Erythroblast (primary cell): ENCODE data around the gene KIAA1671.

ENCODE experiments used
- DNase-seq, 2 experiments: peaks; one replicate each; lab custom pipeline; 2025; lab: John Stamatoyannopoulos, UW
- GATA1 ChIP-seq: IDR thresholded peaks from 2 replicates; pipeline ENCODE4 v1.6.1; 2011; ENCODE audit warnings: low read depth, mild to moderate bottlenecking, control low read depth, low read length, moderate library complexity
- POLR2A ChIP-seq: IDR thresholded peaks from 2 replicates; pipeline ENCODE4 v1.6.1; 2011; ENCODE audit warnings: mild to moderate bottlenecking, low read length

The KIAA1671 gene

DNA sequence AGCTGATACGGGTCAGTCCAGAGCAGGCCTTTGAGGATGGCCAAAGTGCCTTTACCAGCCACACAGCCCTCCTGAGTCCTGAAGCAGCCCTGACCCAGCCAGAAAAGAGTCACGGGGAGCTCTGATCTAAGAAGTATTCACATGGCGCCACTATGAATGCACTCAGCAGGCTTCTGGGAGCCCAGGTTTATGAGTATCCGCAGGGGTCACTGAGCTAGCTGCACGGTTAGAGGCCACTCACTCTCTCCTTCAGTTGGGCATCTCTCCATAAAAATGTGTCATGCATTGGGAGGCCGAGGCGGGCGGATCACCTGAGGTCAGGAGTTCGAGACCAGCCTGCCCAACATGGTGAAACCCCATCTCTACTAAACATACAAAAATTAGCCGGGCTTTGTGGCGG, 10.3 kb downstream of the KIAA1671 start:
- no peak for DNase-seq
- TF ChIP-seq GATA1 (no peak), POLR2A (no peak)

DNA sequence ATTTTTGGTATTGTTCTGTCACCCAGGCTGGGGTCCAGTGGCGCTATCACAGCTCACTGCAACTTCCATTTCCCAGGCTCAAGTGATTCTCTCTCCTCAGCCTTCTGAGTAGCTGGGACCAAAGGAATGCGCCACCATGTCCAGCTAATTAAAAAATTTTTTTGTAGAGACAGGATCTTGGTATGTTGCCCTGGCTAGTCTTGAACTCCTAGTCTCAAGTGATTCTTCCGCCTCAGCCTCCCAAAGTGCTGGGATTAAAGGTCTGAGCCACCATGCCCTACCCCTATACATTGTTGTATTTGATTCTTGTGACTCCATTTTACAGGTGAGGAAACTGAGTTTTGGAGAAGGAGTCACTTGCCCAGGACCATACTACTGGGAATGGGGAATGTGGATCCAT, 11.9 kb downstream of the KIAA1671 start:
- no peak for TF ChIP-seq GATA1
- TF ChIP-seq POLR2A: no peak
- no peak for DNase-seq

DNA sequence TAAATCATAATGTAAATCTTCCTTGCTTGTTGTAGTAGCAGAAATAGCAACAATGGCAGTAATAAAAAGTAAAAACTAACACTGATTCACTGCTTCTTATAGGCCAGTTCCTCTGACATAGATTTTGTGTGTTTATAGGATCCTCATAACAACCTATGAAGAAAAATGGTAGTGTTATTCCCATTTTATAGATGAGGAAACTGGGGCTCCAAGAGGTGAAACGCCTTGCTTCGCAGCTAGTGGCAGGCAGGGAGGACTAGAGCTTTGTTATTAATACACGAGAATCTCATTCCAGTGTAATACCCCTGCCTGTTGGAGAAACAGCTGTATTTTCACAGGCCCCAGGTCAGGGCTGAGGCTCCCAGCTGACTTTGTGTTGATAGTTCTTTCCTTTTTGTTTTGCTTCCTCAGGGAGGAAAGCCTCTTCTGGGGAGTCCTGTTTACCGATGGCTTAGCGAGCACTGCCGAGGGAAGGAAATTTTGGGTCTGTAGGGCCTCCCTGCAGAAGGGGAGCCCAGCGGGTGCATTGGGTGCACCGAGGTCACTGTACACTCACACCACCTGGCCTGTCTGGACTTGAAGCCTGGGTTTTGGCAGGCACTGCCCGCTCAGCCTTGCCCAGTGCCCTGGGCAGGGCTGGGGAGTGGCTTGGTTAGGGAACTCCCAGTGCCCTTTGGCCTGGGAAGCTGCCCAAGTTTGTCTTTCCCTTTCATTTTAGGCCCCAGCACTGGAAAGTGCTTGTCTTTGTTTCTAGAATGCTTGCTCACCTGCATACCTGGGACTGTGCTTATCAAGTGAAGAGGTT, 13.5 kb downstream of the KIAA1671 start:
- TF ChIP-seq POLR2A (no peak), GATA1 (no peak)
- no peak for DNase-seq

DNA sequence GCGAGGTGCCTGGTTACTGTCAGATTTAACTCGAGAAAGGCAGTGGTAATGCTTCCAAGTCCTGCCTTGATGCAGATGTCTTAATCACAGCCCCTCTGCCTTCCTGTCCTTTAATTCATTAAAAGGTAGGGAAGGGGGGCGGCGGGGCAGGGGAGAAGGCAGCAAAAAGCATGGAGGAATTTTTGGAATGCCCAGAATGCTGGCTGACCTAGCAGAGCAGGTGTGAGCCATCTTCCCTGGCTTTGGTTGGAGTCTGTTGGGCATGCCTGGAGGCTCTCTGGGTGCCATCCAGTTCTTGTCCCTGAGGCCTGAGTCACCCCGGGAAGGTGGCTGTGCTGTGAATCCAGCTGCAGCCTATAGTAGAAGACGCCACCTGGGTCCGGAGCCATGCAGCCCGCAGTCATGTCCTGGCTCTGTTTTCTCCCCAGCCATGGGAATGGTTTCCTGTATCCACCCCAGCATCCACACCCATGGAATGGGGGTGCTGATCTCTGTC, 15.6 kb downstream of the KIAA1671 start:
- DNase-seq: no peak
- TF ChIP-seq POLR2A (no peak), GATA1 (no peak)

DNA sequence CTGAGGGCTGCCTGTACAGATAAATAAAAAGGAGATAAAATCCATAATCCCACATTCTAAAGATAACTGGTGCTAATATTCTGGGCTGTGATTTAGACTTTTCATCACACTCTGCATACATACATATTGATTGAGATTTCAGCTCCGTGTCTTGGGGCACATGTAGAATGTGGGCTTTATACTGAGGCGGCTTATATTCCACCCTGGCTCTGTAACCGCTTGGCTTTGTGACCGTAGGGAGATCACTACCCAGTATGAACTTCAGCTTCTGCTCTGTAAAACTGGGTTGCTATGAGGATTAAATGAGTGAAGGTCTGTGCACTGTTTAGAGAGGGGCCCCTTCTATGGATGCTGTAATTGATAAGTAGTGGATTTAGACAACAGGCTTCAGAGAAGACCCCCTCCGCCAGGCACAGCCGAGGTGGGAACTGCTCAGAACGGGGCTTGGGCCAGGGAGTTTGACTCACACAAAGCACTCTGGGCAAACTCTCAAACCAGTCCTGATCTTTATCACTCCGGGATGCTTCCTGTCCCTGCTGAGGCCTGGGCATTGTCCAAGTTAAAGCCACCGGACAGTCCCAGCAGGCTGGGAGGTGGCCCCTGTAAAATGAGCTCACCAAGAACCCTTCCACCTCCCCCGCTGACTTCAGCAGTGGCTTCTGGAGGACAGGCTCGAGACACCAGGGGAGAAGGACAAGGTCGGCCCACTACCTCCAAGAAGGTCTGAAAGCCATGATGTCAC, 17.2 kb downstream of the KIAA1671 start:
- DNase-seq: no peak
- TF ChIP-seq POLR2A (no peak), GATA1 (no peak)

DNA sequence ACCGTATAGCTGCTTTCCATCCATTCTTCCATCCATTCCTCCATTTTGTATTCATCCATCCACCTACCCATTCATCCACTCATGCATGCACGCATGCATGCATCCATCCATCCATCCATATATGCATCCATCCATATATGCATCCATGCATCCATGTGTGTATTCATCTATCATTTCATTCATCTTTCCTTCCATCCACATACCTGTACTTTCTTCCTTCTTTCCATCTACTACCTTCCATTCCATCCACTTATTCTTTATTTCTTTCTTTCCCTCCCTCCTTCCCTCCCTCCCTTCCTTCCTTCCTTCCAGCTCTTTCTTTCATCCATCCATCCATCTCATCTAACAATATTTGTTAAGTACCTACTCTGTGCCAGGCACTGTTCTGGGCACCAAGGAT, 19.9 kb downstream of the KIAA1671 start:
- no peak for TF ChIP-seq POLR2A
- TF ChIP-seq GATA1: no peak
- no peak for DNase-seq

DNA sequence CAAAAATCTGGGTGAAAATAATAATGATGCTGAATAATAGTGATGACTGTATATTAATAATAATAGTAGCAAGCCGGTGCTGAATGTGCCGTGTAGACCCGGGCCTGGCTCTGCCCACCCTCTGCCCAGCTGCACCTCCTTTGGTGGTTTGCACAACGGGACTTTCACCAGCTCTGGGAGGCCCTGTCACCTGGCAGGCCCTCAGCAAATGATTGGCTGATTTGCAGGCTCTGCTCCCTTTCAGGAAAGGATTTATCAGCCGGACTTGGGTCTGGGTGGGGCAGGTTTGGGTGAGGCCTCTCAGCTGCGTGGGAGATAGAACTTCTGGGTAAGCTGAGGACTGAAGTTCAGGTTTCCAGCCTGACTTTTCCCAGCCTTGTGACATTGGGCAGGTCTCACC, 21.4 kb downstream of the KIAA1671 start:
- TF ChIP-seq GATA1 (no peak), POLR2A (no peak)
- DNase-seq: no peak

- TF ChIP-seq POLR2A (no peak), GATA1 (no peak)
- no peak for DNase-seq
Observed at GRCh38 chr22:24975125-24975640, 22.7 kb downstream of the KIAA1671 start.

DNA sequence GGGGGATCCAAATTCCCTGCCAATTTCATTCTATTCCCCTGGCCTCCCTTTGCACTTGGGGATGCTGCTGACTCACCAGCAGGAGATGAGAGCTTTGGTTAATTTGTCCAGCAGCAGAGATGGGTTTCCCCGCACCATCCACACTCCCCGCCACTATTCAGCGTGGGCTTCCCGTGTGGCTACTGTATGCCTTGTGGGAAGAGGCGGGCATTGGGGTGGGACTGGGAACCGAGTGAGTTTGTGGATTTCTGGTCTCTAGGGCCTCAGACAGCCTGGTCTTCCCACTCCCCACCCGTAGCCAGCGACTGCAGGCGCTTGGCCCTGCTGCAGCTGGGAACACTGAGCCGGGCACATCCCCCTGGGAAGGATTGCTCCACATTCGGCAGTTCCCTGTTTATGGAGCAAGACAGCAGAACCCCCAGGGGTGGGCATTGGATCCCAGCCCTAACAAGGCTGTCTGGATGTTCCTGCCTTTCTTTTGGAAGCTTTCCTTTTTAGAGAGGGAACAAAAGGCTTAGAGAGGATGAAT, 23.4 kb downstream of the KIAA1671 start:
- no peak for TF ChIP-seq GATA1
- TF ChIP-seq POLR2A: no peak
- no peak for DNase-seq

DNA sequence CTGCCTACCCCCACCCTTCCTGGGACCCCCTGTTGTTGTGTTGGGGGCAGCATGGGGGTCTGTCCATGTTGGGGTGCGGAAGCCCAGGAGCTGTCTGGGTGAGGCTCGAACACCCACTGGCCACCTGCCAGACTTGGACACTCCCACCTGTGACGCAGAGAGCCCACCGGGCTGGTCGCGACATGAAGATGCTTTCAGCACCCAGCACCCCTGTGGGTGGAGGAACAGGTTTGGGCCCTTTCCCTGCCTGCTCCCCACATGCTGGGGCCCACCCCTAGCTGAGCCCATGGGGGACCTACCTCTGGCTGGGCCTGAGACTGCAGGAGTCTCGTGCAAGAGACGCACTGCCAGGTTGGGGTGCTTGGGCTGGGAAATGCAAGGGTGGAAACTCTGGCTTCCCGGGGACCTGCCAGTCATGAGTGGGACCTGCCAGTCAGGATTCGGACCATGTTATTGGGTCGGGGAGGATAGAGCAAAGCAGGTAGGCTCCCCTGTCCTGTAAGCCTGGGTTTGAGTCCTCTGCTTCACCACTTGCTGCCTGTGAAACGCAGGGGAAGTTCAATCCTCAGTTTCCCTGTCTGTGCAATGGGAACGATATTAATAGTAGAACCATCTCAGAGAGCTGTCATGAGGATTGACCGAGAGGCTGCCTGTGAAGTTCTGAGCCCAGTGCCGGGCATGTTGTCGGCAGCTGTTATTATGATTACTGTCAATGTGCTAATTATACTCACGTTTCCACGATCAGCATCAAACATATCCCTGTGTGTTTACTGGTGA, 24.1 kb downstream of the KIAA1671 start:
- no peak for DNase-seq
- TF ChIP-seq GATA1 (no peak), POLR2A (no peak)

- DNase-seq: no peak
- TF ChIP-seq GATA1 (no peak), POLR2A (no peak)
Observed at GRCh38 chr22:24977370-24978221, 25.1 kb downstream of the KIAA1671 start.

DNA sequence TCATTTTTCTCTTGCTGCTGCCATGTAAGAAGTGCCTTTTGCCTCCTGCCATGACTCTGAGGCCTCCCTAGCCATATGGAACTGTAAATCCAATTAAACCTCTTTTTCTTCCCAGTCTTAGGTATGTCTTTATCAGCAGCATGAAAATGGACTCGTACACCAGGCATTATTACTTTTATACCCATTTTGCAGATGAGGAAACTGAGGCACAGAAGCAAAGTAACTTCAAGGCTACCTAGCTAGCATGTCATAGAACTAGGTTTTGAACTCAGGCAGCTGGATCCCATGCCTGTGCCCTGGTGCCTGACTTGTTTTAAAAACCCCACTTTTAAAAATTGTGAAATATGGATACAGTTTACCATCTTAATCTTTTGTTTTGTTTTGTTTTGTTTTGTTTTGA, 25.8 kb downstream of the KIAA1671 start:
- DNase-seq: no peak
- TF ChIP-seq GATA1 (no peak), POLR2A (no peak)
